Posterior cingulate gyrus (tissue), 11 donors: ENCODE measurements around the gene MYRIP.

ENCODE experiments used
- DNase-seq, 10 donors: peaks; one replicate each; pipeline versions ENCODE4 v3.0.0 to v3.0.0-alpha.2; 2020 to 2021; ENCODE audit warnings: mixed read lengths in 3 of 10
- intact Hi-C: fragments of 100-400 bp; cut with DNase I; formaldehyde crosslinking; loops from one replicate; pipeline ENCODE4 v1.15.1; 2023

MYRIP gene

DNA sequence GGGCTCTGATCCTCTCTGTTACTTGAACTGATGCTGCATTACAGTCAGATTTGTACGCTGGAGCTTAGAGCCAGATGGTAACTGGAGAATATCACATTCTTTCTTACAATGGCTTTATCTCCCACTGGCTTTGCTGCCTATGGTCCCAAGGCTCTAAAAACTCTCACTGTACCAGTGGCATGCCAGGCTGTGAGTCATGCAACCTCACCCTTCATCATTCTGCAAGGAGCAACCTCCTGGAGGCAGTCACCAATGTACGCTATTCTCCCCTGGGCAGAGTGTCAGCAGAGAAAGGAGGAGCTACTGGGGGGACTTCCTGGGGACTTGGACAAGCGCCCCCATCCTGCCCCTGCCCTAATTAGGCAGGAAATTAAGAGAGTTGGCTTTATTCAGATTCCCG is 402.2 kb downstream of the MYRIP start:
- intact Hi-C loops: no loop called here
- no peak for DNase-seq

DNA sequence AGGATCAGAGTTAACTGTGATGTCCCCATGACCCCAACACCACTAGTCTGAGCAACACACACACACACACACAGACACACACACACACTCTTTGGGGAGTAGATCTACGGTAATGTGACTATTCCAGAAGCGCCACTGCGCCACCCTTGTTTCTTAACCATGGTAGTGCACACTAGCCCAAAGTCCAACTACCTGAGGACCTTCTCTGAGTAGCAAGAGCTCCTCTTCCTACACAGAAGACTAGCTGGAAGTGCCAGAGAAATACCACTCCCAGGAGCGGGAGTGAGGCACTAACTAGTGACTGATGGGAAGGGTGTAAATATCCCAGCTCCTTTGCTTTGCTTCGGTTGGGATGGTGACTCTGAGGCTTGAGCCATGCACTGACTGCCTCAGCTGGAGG is 404.1 kb downstream of the MYRIP start:
- intact Hi-C loops: no loop called here
- no peak for DNase-seq

DNA sequence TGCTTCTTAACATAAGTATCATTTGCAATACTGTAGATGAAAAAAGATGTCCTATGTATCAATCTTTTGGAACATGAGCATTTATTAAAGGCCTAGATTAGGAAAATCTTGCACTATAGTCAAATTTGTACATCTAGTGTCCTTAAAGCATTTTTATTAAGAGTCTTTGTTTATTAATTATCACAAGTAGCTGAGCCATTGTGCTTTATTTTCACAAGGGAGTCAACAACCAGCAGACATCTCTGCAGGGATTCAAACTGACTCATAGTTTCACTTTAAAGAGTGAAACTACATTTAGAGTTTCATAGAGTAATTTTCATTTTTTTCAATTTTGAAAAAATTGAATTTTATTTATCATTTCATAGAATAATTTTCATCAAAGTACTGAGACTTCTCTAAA is 405.6 kb downstream of the MYRIP start:
- intact Hi-C loops: no loop called here
- DNase-seq: no peak

GRCh38 chr3:40216471-40216870 is 407.1 kb downstream of the MYRIP start:
- DNase-seq: no peak
- intact Hi-C loops: no loop called here

- no peak for DNase-seq
- intact Hi-C loops: no loop called here
These were observed 414.4 kb downstream of the MYRIP start for GRCh38 chr3:40223856-40224255.

DNA sequence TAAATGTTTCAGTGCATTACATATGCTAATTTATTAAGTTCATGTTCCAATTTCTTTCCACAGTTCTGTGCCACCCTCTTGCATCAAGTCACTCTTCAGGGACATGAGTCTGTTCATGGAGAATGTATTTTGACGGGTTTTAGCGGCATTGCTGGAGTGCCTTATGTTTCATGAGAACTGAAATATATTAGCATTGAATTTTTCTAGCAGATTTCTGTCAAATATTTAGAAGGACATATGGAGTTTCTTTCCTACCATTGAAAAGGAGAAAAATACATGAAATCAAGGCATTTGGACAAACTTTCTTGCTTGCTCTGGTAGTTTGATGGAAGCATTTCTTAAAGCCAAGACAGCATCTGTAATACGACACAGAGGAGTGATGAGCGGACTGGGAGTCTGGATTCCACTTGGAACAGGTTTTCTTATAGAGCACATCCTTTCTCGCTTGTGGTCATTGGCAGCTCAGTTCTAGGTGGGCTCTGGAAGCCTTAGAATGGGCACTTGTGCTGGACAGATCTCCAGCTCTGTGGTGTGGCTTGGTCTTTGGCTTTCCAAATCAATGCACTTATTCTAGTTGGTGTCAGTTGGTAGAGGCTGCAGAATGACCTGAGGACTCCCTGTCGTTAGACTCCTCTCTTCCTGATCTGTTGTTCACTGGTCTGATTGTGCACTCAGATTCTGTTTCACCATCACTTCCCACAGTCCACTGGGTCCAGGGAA is 415.5 kb downstream of the MYRIP start:
- no peak for DNase-seq
- intact Hi-C loops: no loop called here

GRCh38 chr3:40226636-40227035 is 417.2 kb downstream of the MYRIP start:
- DNase-seq: no peak
- intact Hi-C loops: no loop called here

DNA sequence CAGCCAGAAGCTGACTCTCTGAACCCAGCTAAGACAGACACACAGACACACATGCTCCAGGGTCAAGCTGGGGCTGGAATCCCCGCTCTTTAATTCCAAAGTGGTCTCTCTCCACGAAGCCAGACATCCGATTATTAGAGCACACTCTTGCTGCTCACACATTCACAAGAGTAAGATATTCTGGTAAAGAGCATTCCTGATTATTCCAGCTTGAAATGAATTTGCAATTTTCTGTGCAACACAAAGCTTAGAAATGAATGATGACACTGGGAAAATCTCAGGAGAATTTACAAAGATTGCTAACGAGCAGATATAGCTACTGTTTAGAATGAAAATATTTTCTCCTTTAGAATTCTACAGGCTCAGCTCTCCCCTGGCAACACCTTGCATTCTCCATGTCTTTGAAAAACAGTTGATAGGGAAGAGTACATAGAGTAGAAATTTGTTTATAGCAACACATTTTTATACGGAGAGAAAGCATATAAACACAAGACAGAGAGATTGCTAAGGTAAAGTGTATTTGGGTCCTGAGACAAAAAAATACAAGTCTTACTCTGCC is 419.5 kb downstream of the MYRIP start:
- intact Hi-C loops: no loop called here
- no peak for DNase-seq

- intact Hi-C loops: no loop called here
- no peak for DNase-seq
These were observed 420.0 kb downstream of the MYRIP start for GRCh38 chr3:40229386-40229785.

DNA sequence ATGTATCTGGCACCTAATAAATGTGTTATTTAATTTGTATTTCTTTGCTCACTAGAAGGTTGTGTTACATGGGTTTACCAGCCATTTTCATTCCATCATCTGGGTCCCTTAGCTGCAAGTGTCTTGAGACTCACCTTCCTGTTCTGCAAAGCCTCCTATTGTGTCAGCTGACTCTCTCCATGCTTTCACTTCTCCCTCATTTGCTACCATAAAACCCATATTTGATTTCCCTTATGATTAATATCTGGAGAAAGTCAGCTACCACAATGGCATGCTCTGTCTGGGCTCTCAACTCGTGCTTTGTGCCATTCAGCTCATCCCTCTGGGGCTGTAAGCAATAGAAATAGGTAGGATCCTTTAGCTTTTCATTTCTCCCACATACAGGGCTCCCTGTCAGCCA is 420.6 kb downstream of the MYRIP start:
- DNase-seq: no peak
- intact Hi-C loops: no loop called here

GRCh38 chr3:40230382-40230781 is 421.0 kb downstream of the MYRIP start:
- no peak for DNase-seq
- intact Hi-C loops: no loop called here

DNA sequence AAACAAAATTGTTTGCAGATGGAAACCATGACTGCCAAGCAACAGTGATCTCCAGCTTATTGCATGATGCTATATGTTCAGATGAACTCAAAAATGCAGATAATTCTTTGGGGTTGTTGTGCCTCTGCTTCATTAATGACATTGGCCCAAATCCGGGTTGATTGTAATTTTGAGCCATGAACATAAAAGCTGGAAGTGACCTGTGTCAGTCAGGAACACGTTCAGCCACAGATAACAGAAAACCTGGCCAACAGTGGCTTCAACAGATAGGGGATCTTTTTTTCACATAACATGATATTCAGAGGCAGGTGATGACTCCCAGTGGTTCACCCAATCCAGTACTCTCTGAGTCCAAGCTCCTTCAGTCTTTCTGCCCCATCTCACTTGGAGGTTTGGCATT is 423.2 kb downstream of the MYRIP start:
- DNase-seq: no peak
- intact Hi-C loops: no loop called here

DNA sequence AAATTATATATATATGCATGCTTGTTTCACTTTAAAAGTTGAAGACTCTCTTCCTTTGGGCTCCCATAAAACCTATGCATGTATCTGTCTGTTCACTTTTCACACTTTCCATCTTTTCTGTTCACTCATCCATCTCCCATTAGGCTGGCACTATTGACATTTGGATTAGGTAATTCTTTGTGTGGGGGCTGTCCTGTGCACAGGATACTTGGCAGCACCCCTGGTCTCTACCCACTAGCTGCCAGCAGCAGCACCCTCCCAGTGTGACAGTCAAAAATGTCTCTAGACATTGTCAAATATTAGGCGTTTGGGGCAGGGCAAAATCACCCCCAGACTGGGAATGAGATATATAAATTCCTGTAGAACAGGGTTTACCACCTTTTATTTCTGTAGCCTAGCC is 427.8 kb downstream of the MYRIP start:
- no peak for DNase-seq
- intact Hi-C loops: no loop called here

DNA sequence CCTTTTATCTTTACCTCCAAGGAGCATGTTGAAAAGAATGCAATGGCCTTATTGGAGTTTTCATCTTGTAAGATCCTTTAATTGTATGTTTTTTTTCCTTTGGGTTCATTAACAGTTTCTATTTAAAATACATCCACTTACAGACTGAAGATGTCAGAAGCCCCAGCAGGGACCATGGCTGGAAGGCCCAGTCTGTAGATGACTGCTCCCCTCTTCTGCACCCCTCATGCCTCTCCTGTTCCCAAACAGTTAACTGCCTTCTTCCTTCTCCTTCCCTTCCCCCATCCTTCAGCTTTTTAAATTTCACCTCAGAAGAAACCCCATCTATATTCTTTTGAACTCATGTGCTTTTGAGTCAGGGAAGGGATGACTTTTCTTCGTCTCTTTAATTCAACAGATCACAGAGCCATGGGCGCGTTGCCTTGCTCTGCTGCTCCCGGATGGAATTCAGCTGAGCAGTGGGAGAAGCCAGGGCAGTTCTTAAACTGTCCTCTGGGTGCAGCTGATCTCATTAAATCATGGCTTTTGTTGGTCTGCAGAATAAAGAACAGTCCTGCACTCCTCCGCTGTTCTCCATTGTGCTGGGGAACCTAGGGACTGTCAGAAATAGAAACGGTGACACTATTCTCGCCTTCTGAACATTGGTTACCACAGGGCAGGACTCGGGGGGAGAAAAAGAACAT is 428.6 kb downstream of the MYRIP start:
- intact Hi-C loops: no loop called here
- DNase-seq: peak in 7 of 10 donors; percentile 17 to 87 (median 28)

DNA sequence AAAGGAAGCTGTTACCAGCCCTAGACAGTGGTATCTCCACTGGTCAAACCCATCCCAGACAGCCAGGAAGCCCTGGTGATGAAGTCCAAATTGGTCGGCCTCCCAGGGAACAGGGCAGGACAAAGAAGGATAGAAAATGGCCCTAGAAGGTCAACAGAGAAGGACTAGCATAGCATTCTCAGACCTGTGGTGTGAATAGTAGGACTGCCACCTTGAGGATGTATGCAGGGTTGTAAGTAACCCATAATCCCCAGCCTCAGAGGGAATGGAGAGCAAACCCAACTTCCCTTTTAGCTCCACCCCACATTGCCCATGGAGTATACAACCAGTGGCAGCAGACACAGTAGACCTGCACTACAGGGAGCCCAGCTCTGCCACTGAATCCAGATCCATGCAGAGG is 431.5 kb downstream of the MYRIP start:
- DNase-seq: no peak
- intact Hi-C loops: no loop called here

- DNase-seq: no peak
- intact Hi-C loops: no loop called here
These were observed 432.8 kb downstream of the MYRIP start for GRCh38 chr3:40242216-40242615.

- no peak for DNase-seq
- intact Hi-C loops: no loop called here
These were observed 433.2 kb downstream of the MYRIP start for GRCh38 chr3:40242638-40243037.

DNA sequence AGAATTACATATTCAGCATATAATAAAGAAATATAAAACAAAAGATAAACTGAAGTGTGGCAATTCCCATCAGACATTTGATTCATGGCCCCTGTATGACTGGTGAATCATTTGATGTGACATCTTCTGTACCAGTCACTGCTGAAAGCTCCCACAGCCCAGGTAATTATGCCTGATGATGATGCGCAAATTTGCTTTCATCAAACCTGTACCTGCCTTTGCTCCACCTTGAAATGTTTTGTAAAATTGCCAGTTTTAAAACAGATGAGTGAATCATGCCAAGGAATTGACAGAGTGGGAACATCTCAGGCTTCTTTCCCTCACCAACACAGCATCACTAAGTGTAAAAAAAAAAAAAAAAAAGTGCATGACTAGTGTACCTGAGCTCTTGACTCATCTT is 433.6 kb downstream of the MYRIP start:
- no peak for DNase-seq
- intact Hi-C loops: no loop called here

DNA sequence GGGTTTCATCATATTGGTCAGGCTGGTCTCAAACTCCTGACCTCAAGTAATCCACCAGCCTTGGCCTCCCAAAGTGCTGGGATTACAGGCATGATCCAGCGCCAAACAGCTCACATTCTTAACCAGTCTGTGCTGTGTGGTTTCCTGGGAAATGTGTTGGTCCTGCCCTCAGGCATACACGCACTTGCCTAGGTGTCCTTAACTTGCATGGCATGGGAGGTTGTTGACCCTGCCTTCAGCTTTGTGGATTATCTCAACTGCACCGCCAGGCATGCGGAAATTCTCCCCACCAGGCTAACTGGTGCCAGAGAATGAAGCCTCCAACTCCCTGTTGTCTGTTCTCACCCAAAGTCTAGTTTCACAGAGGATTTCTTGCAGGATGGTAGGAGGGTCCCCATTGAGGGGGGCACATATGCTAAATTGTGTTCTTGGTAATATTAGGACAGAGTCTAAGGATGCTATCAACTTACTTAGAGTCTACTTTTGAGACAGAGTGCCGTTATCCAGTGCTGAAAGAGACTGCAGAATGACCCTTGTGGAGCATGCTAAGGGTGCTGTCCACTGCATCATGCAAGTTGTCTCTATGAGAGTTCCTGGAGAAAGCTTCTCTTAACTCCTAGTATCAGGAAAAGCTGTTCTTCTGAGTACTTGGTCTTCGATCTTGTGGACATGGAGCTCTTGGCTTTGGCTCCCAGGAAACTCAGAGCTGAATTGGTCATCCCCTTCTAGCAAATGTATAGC is 438.5 kb downstream of the MYRIP start:
- intact Hi-C loops: no loop called here
- DNase-seq: no peak

DNA sequence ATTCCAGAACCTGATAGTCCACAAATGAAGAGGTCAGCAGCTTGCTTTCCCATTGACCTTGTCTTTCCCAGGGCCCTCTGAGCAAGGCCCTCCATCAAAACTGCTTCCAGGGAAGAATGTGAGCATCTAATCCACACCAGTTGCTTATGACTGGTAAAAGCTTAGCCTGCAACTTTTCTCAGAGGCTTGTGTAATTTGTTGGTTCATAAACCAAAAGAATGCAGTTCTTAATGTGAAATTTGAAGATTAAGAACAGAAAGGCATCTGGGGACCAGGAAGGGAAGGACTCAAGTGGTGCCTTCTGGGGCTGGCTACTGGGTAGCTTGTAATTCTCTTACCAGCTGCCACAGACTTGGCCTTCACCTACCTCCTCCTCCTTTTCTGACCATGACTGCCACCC is 439.2 kb downstream of the MYRIP start:
- intact Hi-C loops: no loop called here
- no peak for DNase-seq

DNA sequence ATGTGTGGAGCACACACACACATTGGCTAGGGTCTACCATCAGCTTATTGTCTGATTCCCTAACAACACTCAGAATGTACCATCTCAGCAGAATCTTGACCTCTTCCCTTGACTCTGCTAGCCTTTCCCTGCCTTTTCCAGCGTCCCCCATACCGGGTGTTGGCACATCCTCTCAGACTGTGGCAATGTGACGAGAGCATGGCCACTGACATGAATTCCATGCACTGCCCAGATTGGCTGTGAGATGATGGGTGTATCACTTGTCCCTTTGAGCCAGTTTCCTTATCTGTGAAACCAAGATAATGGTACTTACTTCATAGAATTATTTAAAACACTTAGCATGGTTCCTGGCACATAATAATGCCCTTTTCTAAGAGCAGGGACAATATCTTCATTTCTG is 439.8 kb downstream of the MYRIP start:
- intact Hi-C loops: no loop called here
- no peak for DNase-seq

GRCh38 chr3:40254491-40254890 is 445.1 kb downstream of the MYRIP start:
- intact Hi-C loops: no loop called here
- no peak for DNase-seq
